ENCODE measurements around the gene TYMS.
A peak's percentile ranks its signal among the peaks of the same experiment; 100 is the strongest.

The TYMS gene

DNA sequence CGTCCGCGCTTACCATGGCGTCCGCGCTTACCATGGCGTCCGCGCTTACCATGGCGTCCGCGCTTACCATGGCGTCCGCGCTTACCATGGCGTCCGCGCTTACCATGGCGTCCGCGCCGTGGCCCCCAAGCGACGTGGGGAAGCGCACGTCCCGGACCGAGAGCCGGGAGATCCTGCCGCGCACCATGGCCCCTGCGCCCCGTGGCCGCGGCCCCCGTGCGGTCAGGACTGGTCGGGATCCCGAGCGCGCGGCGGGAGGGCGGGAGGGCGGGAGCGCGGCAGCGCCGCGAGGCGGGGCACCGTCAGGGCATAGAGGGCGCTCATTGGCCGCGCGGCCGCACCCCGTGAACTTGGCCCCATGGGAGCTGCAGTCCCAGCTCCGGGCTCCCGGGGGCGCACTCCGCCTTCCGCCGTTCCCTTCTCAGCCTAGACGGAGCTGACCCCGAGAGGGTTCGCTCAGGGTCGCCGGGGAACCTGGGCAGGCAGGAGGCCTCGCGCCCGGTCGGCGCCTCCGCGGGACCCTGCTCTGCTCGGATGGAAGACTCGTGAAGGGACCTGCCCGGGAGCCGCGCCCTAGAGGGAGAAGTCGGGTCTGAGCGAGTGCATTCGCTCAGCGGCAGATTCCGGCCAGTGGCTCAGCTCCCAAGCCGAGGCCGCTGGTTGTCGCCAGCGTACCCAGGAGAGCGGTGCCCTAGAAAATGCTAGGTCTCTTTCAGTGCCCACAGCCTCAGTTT is 55.1 kb downstream of the TYMS start, which contains the start of gene ENOSF1:
ENOSF1 (minus strand) TSS at position 230 of the 734 bp plus-strand sequence; CDS start at position 187, 43 bp downstream.
- peak; percentile 80 for FAIRE-seq

DNA sequence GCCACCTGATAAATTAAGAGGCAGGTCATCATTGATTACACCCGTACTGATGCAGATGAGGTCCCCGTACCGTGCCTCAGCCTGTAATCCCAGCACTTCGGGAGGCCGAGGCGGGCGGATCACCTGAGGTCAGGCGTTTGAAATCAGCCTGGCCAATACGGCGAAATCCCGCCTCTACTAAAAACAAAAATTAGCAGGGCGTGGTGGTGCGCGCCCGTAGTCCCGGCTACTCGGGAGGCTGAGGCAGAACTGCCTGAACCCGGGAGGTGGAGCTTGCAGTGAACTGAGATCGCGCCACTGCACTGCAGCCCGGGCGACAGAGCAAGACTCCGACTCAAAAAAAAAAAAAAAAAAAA is 55.7 kb downstream of the TYMS start:
- TF ChIP-seq POLR2AphosphoS5 (IDR thresholded peaks at IDR 0.05; ENCODE audit: low read depth, low read length) (no peak), TAF1 (IDR thresholded peaks at IDR 0.05; ENCODE audit: low read depth, low read length) (no peak), PAX5 (IDR thresholded peaks at IDR 0.05; ENCODE audit: insufficient read depth, low read length, severe bottlenecking) (no peak), POU2F2 (IDR thresholded peaks at IDR 0.05; ENCODE audit: low read depth, low read length) (no peak), POLR2A (IDR thresholded peaks at IDR 0.05; ENCODE audit: low read depth, low read length) (no peak), SPI1 (IDR thresholded peaks at IDR 0.05; ENCODE audit: low read depth, low read length) (no peak)
- FAIRE-seq (no peak), DNase-seq (ENCODE audit: insufficient read length, low spot score) (no peak)

More for the DNA sequence above, 55.1 kb downstream of the TYMS start, which contains the start of gene ENOSF1:
- TF ChIP-seq POLR2AphosphoS5 (IDR thresholded peaks at IDR 0.05; ENCODE audit: low read depth, low read length) (peak; percentile 56; the same call in 1 of the 2 replicates), POU2F2 (IDR thresholded peaks at IDR 0.05; ENCODE audit: low read depth, low read length) (no peak)
- peak; percentile 89 for DNase-seq (ENCODE audit: insufficient read length, low spot score)

DNA sequence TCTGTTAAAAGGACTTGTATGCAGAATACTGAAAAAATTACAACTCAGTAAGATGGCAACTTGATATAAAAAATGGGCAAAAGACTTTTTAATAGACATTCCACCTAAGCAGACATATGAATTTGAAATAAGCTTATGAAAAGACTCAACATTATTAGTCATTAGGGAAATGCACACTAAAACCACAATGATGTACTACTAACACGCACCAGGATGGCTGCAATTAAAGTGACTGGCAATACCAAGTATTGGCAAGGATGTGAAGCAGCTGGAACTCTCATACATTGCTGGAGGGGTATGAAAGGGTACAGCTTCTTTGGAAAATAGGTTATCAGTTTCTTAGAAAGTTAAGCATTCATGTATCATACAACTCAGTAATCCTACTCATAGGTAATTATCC is 58.2 kb downstream of the TYMS start:
- no peak for DNase-seq (ENCODE audit: insufficient read length, low spot score)
- FAIRE-seq: no peak
- TF ChIP-seq SPI1 (IDR thresholded peaks at IDR 0.05; ENCODE audit: low read depth, low read length) (no peak), POLR2AphosphoS5 (IDR thresholded peaks at IDR 0.05; ENCODE audit: low read depth, low read length) (no peak), TAF1 (IDR thresholded peaks at IDR 0.05; ENCODE audit: low read depth, low read length) (no peak), POLR2A (IDR thresholded peaks at IDR 0.05; ENCODE audit: low read depth, low read length) (no peak), POU2F2 (IDR thresholded peaks at IDR 0.05; ENCODE audit: low read depth, low read length) (no peak), PAX5 (IDR thresholded peaks at IDR 0.05; ENCODE audit: insufficient read depth, low read length, severe bottlenecking) (no peak)

DNA sequence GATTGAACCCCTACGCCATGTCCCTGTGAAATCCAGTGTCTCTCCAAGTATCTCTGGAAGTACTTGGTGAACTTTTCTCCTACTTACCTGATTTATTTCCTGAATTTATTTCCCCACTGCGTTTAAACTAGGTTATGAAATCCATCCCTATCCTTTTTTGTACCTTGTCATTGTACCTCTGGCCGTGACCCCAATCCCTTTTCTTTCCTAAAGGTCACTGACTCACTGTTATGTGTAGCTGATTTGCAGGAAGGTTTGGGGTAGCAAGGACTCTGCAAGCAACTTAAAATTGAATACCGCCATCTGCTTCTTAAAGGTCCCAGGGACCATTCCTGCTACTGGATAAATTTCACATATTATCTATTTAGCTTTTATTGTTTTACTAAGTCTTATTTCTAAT is 59.5 kb downstream of the TYMS start:
- no peak for FAIRE-seq
- TF ChIP-seq PAX5 (IDR thresholded peaks at IDR 0.05; ENCODE audit: insufficient read depth, low read length, severe bottlenecking) (no peak), POLR2A (IDR thresholded peaks at IDR 0.05; ENCODE audit: low read depth, low read length) (no peak), SPI1 (IDR thresholded peaks at IDR 0.05; ENCODE audit: low read depth, low read length) (no peak), POLR2AphosphoS5 (IDR thresholded peaks at IDR 0.05; ENCODE audit: low read depth, low read length) (no peak), TAF1 (IDR thresholded peaks at IDR 0.05; ENCODE audit: low read depth, low read length) (no peak), POU2F2 (IDR thresholded peaks at IDR 0.05; ENCODE audit: low read depth, low read length) (no peak)
- no peak for DNase-seq (ENCODE audit: insufficient read length, low spot score)

All from GM12891 (cell line).